NCI-H2029 treated with DMSO at 0.1 percent for 48 hours (cell line): ENCODE data around the gene JARID2.

ENCODE experiments used
- DNase-seq: peaks from one replicate; lab custom pipeline; 2025; lab: John Stamatoyannopoulos, UW

JARID2 gene

GRCh38 chr6:15245361-15246216 lies at the start of gene JARID2:
Gene JARID2 (plus strand): TSS chr6:15246069. CDS start chr6:15246540, 471 bp downstream.
- peak; percentile 91 for DNase-seq

GRCh38 chr6:15200087-15200486 lies 45.8 kb upstream of the JARID2 start:
- no peak for DNase-seq

GRCh38 chr6:15205321-15205720 lies 40.5 kb upstream of the JARID2 start:
- no peak for DNase-seq

GRCh38 chr6:15206887-15207286 lies 39.0 kb upstream of the JARID2 start:
- DNase-seq: no peak

- DNase-seq: no peak
These were observed 37.9 kb upstream of the JARID2 start for GRCh38 chr6:15207923-15208322.

GRCh38 chr6:15213838-15214400 lies 31.9 kb upstream of the JARID2 start:
- no peak for DNase-seq

GRCh38 chr6:15218401-15218800 lies 27.5 kb upstream of the JARID2 start:
- no peak for DNase-seq

GRCh38 chr6:15220062-15220461 lies 25.8 kb upstream of the JARID2 start:
- no peak for DNase-seq

GRCh38 chr6:15227827-15228318 lies 18.0 kb upstream of the JARID2 start:
- no peak for DNase-seq

- no peak for DNase-seq
These were observed 15.0 kb upstream of the JARID2 start for GRCh38 chr6:15230827-15231226.

GRCh38 chr6:15232836-15233510 lies 12.9 kb upstream of the JARID2 start:
- no peak for DNase-seq

- DNase-seq: no peak
These were observed 11.7 kb upstream of the JARID2 start for GRCh38 chr6:15234068-15234758.

GRCh38 chr6:15239616-15240364 lies 6.1 kb upstream of the JARID2 start:
- DNase-seq: no peak

GRCh38 chr6:15242503-15242902 lies 3.4 kb upstream of the JARID2 start:
- no peak for DNase-seq

- DNase-seq: no peak
These were observed 2.8 kb upstream of the JARID2 start for GRCh38 chr6:15242937-15243614.

GRCh38 chr6:15243910-15244619 lies 1.8 kb upstream of the JARID2 start:
- no peak for DNase-seq

GRCh38 chr6:15244620-15245360 lies 1.1 kb upstream of the JARID2 start:
- DNase-seq: peak; percentile 57

GRCh38 chr6:15246217-15246665 lies 372 bp downstream of the JARID2 start:
- no peak for DNase-seq
